HG02852 (cell line): ENCODE measurements around the gene KMT2D.
A peak's percentile ranks its signal among the peaks of the same experiment; 100 is the strongest.

ENCODE experiments used
- ATAC-seq: cut with Tn5 transposase; IDR thresholded peaks from one replicate; pipeline ENCODE4 v1.9.1; 2021; ENCODE audit warnings: mild to moderate bottlenecking, moderate library complexity; ENCODE audit not compliant: unreplicated experiment

Gene KMT2D, protein sequence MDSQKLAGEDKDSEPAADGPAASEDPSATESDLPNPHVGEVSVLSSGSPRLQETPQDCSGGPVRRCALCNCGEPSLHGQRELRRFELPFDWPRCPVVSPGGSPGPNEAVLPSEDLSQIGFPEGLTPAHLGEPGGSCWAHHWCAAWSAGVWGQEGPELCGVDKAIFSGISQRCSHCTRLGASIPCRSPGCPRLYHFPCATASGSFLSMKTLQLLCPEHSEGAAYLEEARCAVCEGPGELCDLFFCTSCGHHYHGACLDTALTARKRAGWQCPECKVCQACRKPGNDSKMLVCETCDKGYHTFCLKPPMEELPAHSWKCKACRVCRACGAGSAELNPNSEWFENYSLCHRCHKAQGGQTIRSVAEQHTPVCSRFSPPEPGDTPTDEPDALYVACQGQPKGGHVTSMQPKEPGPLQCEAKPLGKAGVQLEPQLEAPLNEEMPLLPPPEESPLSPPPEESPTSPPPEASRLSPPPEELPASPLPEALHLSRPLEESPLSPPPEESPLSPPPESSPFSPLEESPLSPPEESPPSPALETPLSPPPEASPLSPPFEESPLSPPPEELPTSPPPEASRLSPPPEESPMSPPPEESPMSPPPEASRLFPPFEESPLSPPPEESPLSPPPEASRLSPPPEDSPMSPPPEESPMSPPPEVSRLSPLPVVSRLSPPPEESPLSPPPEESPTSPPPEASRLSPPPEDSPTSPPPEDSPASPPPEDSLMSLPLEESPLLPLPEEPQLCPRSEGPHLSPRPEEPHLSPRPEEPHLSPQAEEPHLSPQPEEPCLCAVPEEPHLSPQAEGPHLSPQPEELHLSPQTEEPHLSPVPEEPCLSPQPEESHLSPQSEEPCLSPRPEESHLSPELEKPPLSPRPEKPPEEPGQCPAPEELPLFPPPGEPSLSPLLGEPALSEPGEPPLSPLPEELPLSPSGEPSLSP (N-terminal part only)

DNA sequence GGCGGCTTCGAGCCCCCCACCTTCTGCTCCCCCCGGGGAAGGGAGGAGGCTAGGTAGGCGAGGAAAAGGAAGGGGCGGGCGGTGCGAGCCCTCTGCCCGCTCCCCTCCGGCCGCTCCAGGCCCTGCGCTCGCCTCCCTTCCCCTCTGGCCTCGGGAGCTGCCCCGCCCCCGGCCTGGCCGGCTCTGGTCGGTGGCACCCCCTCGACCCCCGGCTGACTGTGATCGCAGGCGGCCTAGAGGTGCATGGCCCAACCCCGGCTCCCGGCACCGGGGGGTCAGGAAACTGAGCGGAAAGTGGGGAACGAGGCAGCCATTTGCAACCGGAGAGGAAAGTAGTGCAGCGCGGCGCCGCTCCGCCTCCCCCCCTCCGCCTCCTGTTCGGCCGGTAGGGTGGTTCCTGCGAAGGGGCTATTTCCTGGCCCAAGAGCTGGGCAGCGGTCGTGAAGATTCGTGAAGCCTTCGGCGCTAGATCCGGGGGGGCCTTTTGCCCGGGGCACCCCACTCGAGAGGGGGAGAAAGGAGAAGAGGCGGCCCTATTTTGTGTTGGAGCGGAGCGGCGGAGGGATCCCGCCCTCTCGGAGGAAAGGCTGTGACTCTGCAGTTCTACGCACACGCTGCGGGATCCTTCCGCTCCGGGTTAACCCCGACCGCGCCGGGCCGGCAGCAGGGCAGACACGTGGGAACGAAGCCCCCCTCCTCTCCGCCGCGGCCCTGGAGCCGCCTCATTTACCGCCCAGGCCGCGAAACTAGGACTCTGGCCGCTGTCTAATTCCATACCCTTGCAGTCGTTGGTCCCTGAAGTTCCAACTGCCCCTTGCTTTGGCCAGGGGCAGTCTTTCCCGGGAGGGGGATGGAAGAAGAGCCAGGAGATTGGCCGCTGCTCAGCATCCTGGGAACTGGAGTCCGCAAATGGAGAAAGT is at the start of gene KMT2D:
TSS of gene KMT2D (minus strand) at position 558 of the 920 bp plus-strand sequence. CDS start 5,470 bp downstream, outside the sequence.
- peak; percentile 49 for ATAC-seq

DNA sequence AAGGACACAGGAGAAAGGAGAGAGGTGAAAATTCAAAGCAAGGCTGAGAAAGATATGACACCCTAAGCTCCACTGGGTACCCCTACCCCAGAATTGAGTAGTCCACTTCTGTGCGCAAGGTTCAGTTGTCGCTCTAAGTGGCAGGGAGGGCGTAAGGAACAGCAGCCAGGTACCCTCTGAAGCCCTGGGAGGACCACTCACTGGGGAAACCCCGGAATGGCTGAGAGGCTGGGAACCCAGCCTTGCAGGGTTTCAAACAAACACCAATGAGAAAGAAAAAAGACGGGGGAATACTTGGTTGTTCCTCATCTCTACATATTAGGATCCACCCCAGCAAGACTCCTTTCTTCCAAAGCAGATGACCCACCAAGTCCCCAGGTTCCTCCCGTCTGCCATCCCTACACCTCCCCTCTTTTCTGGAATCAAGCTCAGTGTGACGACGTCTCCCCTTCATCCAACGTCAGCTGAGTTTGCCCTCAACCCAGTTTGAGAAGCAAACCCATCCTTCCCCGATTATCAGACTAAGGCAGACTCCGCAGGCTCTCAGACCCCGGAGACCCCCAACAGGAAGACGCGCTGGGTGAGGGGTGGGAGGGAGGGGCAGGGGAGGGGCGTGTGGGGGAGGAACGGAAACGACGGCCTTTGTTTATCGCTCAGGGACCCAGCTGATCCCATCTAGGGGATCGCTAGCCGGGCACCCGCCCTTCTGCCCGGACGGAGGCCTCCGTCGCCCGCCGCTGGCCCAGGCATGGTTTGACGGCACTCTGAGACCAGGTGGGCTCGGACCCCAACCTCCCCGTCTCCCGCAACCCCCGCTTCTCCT is 49.3 kb upstream of the KMT2D start:
- no peak for ATAC-seq

DNA sequence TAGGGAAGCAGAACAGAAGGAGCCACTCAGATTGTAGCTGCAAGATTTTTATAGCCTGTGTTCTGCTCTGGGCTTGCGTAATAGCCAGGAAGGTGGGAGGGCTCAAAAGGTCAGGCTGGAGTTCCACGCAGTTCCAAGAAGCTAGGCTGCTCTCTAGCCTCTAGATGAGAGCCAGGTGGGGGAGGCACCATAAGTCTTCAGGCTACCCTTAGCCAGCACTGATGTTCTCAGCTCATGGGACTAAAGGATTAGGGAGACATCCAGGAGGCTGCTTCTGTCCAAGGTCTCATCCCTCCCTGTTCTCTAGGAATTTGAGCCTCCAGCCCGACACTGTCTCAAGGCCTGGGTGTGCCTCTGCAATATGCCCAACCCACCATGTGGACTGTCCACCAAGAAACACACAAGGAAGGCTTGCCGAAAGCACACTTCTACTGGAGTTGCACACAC is 48.4 kb upstream of the KMT2D start:
- no peak for ATAC-seq

DNA sequence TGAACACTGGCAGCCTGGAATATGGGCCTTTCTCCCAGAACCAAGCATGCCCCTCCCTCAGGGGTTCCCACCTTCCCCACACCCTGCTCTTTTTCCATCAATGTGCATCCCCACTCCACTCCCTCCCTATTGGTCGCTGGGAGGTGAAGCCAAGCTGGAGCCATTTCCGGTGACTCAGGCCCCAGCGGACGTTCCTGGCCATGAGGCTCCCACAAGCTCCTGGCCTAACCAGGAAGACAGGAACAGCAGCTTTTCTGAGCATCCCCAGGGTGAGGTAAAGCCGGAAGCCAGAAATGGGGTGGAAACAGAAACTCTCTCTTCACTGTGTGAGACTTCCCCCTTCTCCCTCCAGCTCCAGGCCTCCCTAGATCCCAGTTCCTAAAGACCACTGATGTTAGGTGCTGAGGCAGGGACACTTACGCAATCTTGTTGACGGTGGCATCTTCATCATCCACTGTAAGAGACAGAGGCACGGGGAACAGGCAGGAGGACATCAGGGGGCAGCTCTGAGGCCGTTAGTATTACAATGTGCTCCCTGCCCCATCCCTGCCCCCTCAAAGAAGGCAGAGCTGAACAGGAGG is 45.0 kb upstream of the KMT2D start:
- ATAC-seq = no peak

DNA sequence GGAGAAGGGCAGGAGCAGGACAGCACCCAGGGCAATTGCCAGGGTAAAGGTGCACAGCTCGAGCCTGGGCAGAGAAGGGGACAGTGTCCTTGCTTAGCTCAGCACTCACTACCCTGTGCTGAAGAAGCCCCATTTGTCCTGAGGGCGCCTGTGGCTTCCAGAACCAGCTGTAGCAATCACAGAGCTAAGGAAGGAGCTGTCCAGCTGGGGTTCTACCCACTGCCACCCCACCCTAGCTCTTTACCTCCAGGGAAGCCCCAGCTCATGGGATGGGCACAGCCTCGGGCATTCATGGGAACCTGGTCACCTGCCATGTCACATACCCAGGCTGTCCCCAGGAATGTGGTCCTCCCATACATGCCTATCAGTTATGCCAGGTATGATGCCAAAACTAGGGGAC is 44.2 kb upstream of the KMT2D start:
- ATAC-seq = no peak

DNA sequence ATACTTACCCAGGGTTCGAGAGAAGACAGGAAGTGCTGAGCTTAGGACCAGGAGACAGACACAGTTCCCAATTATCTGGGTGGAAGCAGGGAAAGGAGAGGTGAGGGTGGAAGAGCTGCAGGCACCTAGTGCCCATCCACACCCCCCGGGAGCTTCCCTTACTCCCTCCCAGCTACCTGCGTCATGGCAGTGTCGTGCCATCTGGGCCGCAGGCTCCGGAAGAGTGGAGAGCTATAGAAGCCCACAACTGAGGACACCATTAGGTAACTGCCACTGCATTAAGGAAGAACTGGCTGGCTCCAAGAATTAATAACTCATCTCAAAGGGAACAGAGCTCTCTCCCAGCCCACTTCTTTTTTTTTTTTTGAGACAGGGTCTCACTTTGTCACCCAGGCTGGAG is 39.8 kb upstream of the KMT2D start:
- ATAC-seq = no peak

DNA sequence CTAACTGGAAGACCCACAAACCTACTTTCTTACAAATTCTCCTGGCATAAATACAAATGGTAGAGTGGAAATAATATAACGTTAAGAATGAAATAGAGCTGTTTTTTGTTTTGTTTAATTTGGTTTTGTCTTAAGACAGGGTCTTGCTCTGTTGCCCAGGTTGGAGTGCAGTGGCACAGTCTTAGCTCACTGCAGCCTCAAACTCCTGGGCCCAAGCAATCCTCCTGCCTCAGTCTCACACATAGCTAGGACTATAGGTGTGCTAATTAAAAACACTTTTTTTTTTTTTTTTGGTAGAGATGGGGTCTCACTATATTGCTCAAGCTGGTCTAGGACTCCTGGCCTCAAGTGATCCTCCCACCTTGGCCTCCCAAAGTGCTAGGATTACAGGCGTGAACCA is 38.1 kb upstream of the KMT2D start:
- ATAC-seq = no peak

DNA sequence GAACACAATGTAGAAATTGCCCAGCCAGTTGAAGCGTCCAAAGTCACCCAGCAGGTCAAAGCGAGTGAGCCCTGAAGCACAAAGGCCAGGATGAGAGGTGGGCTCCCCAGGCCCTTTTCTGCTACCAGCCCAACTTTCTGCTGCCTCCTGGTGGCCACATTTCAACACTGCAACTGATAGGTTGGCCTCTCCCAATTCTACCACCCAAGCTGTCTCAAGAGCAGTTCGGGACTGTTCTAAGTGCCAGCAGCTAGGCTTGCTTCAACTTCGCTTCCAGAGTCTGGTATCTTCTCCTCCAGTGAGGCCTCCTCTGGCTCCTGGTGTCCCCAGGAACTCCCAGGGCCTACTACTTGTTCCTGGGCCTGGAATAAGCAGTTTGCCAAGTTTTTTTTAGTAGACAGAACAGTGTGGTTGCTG is 37.4 kb upstream of the KMT2D start:
- ATAC-seq = no peak

DNA sequence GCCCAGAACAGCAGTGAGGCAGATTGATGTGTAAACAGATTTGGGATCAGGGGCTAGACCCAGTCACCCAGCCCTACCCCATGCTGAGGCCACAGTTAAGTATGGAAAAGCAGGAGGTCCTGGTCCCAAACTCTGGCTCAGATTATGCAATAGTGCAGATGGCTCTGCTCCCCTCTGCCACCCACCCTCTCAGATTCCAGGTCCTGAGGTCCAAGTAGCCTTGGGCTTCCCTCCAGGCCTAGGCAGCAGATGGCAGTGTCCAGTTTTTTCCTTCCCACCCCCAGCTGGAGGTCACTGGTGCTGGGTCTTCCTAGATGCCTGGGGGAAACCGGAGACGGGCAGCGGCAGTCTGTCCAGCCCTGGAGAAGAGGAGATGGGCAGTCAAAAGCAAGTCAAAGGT is 36.8 kb upstream of the KMT2D start:
- ATAC-seq = no peak

DNA sequence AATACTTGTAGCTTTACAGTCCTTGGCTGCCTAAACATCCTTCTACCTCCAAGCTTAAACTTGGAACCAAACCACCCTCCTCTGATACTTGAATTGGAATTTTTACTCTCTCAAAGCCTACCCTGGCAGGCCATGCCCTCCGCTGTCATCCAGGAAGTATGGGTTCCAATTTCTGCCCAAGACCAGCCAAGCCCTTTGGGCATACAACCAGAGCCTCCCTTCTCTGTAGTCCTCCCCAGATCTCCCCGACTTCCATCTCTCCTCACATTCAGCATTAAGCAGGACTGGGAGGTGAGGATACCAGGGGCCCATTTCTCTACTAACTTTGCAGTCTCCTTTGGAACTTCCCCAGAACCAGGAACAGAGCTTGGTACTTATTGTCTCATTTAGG is 34.4 kb upstream of the KMT2D start:
- no peak for ATAC-seq

DNA sequence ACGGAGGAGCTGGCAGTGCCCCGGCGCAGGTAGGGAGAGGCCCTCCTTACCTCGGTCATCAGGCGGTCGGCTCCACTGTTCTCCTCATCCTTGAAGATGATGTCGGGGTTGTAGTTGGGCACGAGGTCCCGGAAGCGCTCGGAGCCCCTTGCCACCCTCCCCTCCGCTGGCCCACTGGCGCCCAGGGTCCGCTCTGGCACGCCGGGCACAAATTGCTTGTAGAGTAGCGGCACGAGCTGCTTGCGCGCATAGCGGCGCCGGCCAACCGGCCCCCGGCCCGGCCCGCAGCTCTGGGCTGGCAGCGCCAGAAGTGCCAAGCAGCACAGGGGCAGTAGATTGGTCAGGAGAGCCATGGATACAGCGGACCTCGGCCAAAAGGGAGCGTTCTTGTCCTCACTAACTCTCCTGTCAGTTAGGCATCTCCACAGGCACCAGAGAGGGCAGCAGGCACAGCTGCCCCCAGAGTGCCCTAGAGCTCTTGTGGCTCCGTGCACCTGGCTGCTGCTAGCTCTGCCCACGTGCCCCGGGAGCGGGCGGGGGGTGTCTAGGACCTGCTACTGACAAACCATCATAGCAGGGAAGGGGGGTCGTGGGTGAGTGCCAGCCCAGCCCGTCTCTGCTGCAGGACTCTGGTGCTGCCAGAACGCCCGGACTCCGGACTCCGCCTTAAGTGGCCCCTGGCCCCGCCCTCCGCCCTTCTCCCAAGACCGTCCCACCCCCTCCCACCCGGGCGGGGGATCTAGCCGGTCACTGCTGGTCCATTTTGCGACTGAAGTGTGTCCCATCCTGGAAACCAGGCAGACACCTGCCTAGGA is 33.8 kb upstream of the KMT2D start, which contains the start of gene DHH:
TSS of gene DHH (minus strand) at position 642 of the 815 bp plus-strand sequence. CDS start at position 353, 289 bp downstream.
- ATAC-seq = no peak

DNA sequence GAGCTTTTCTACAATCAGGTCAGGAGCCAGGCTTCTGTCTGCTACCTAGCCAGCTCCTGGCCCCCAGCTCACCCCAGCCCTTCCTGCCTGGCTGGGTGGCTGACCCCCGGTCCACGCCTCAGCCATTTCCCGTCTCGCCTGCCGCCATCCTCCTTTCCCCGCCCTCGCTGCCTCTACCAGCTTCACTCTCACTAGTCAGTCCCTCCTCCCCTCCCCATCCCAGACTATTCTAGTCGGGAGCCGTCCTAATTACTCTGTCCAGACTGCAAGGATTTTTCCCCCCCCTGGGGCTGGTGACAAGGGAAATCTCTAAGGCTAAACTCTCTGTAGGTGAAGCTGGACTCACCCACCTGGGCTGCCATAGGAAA is 33.2 kb upstream of the KMT2D start:
- ATAC-seq = no peak

DNA sequence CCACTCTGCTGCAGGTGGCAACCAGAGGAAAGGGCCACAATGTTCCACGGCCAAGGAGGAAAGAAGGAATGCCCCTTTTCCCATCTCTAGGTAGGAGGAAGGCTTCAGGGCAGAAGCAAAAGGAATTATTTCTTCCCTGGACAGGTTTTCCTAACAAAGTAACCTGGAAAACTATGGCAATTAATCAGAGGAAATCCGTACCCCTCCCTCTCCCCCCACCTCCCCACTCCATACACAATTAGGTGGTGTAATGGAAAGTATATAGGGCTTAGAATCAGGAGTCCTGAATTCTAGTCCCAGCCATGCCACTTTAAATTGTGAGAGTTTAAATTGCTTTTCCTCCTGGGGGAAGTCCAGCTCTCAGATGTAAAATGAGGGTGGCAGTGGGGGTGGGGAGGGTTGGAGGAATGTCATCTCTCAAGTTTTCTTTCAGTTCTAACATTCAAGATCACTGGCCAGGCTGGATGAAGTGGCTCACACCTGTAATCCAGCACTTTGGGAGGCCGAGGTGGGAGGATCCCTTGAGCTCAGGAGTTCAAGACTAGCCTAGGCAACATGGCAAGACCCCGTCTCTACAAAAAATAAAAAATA is 32.3 kb upstream of the KMT2D start:
- no peak for ATAC-seq

DNA sequence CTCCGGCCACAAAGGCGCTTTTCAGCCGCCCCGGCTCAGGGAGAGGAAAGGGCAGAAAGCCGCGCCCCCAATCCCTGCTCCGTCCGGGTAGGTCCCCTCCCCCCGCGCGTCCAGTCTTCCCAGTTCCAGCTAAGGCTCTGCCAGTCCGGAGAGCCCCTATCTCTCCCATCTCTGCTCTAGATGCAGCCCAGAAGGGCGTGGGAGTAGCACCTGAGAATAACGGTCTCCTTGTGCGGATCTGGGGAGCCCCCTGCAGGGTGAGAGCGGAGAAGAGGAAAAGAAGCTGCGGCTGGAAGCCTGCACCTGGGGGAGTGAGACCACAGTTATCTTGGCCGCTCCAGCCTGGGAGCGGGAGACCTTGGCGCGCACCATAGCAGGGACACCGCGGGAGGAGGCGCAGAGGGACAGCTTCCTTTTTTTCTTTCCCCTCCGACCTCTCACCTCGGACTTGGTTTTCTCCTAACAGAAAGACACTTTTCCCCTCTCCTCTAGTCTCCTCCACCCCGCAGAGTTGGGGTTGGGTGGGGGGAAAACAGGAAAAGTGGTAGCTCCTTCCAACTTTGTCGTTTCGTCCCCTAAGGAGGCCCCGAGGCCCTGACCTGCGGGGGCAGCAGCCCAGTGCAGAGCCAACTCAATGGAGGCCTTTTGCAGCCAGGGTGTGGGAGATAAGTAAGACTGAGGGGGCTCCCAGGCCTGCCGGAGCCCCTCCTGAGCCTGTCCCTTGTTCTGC is 31.7 kb upstream of the KMT2D start:
- no peak for ATAC-seq

DNA sequence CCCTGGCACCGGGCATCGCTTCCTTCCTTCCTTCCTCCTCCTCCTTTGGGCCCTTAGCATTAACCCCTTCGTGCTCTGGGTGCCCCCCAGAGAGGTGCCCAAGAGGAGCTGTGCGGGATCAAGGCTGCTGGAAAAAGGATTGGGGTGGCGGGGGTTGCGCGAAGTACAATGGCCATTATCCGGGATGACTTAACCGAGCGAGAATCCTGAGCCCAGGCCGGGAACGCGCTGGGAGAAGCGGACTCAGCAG is 31.2 kb upstream of the KMT2D start:
- no peak for ATAC-seq

DNA sequence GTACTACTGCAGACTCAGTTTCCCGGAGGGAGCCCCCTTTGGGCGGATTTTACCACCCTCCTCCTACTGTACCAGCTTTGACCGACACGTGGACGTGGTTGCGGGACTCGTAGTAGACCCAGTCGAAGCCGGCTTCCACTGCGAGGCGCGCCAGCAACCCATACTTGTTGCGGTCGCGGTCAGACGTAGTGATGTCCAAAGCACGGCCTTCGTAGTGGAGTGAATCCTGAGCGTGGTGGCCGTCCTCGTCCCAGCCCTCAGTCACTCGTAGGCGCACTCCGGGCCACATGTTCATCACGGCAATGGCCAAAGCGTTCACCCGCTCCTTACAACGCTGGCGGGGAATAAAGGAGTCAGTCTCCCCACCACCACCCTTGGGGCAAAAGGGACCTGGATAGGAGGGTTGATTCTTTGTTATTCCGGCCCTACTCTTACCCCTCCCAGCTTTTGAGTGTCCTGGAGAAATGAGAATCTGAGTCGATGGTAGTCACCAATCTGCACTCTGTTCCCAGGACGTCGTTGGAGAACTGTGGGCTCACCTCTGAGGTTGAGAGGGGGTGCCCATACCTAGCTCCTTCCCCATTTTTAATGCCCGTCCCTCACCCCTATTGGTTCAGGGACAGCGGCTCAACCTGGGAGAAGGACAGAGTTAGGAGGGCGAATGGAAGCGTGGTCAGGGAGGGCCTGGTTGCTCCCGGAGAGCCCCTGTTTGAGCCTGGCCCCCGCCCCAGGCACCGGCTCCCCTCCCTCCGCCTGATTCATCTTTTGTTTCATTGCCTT is 30.7 kb upstream of the KMT2D start:
- no peak for ATAC-seq
